ENCODE data around the gene PRKCA.

GRCh38 chr17:66326476-66327047, 24.1 kb downstream of the PRKCA start:
- TF ChIP-seq CTCF (IDR thresholded peaks at IDR 0.05), result no peak
- TF ChIP-seq POLR2A (IDR thresholded peaks at IDR 0.05), result no peak
- no peak for TF ChIP-seq POLR2AphosphoS5 (IDR thresholded peaks at IDR 0.05)

Data from suprapubic skin (tissue), 4 donors.